22Rv1 (cell line): ENCODE measurements around the gene SKI.

Experiments used
- CTCF ChIP-seq: fragments of 450-650 bp; IDR thresholded peaks from 2 replicates; pipeline ENCODE4 v1.5.1; 2017; ENCODE audit warnings: mild to moderate bottlenecking
- ZFX ChIP-seq: fragments of 450-650 bp; IDR thresholded peaks from 2 replicates; pipeline ENCODE4 v1.6.1; 2017; ENCODE audit warnings: antibody characterized with exemption, borderline replicate concordance

- TF ChIP-seq CTCF (no peak), ZFX (no peak)
Observed at GRCh38 chr1:2358072-2358471, 130.0 kb downstream of the SKI start.
